ENCODE measurements around the gene HEATR5A. TPM values are rescaled to one million over a fixed set of nuclear protein-coding genes. Genes with fewer than 3 reads are reported as not detected.

The HEATR5A gene
- total and polyA plus RNA-seq, 2 donors (not counting 1 experiment from before 2014, with no cell fraction given): 4.8 to 22.1 TPM

DNA sequence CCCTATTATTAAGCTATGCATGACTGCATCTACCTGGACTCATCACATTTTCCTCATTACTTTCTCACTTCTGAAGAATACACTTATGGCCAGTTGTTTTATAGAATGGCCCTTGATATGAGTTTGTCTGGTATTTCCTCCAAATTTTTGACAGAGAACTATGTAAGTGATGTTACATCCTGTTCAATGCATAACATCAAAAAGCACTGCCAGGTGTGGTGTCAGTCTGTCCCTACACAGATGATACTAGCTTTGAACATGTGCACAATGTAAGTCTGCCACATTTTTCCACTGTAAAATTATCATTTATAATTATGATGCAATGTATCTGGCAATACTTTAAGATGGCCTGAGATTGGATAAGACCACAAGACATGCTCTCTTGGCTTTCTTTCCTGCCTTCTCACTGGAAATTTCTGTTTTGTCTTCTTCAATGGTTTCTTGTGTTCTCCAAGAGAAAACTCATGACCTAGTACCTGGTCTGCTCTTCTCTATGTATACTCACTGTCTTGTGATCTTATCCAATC, 28.3 kb downstream of the HEATR5A start:
- no peaks in the 10 kb centered on the region for H4K20me1 ChIP-seq (ENCODE audit: control insufficient read depth, insufficient read depth, low read length, poor library complexity, severe bottlenecking)
- no peak overlapping the region for H3K9ac ChIP-seq (ENCODE audit: low read length)
- no peaks in the 10 kb centered on the region for H3K27me3 Mint-ChIP-seq
- H2AFZ ChIP-seq (ENCODE audit: insufficient read depth, low read depth, low read length, poor library complexity, severe bottlenecking): no peak overlapping the region
- no peak overlapping the region for H3K4me3 ChIP-seq (ENCODE audit: control extremely low read depth in 1 of 5, extremely low read depth in 1 of 5, insufficient read depth in 1 of 5, low read depth in 2 of 5, low read length in 4 of 5)
- H3K9me3 ChIP-seq (ENCODE audit: control extremely low read depth in 1 of 3, control insufficient read depth in 2 of 3, insufficient read depth in 1 of 3, low read length in 2 of 3): no peaks in the 10 kb centered on the region
- no peak overlapping the region for H3K4me2 ChIP-seq (replicated peaks; ENCODE audit: low read depth, low read length, poor library complexity, severe bottlenecking)
- no peaks in the 10 kb centered on the region for H3K4me1 Mint-ChIP-seq
- DNase-seq (no peak), ATAC-seq (ENCODE audit: low read depth) (no peak)
- H3K4me1 ChIP-seq (ENCODE audit: control insufficient read depth in 2 of 2, insufficient read depth in 2 of 2, low read length in 2 of 2): no peaks in the 10 kb centered on the region
- ChIA-PET POLR2A (no interaction called here), CTCF (interaction anchor here (1.0 kb wide), 1 partner anchor 10 kb away, joined by 3 read pairs; no protein-coding TSS in a partner anchor)
- H3K4me3 Mint-ChIP-seq: no peak overlapping the region
- peaks cover 5 to 12% of the 10 kb centered on the region in 2 experiments for H3K36me3 ChIP-seq (replicated peaks in 1 of 2; ENCODE audit: control extremely low read depth in 1 of 2, control insufficient read depth in 1 of 2, extremely low read depth in 1 of 2, insufficient read depth in 2 of 2, low read length in 1 of 2)
- TF ChIP-seq, protein P1, sequence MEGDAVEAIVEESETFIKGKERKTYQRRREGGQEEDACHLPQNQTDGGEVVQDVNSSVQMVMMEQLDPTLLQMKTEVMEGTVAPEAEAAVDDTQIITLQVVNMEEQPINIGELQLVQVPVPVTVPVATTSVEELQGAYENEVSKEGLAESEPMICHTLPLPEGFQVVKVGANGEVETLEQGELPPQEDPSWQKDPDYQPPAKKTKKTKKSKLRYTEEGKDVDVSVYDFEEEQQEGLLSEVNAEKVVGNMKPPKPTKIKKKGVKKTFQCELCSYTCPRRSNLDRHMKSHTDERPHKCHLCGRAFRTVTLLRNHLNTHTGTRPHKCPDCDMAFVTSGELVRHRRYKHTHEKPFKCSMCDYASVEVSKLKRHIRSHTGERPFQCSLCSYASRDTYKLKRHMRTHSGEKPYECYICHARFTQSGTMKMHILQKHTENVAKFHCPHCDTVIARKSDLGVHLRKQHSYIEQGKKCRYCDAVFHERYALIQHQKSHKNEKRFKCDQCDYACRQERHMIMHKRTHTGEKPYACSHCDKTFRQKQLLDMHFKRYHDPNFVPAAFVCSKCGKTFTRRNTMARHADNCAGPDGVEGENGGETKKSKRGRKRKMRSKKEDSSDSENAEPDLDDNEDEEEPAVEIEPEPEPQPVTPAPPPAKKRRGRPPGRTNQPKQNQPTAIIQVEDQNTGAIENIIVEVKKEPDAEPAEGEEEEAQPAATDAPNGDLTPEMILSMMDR (IDR thresholded peaks at IDR 0.05): no peak
- TF ChIP-seq EZH2 (IDR thresholded peaks at IDR 0.05; ENCODE audit: borderline replicate concordance, insufficient read depth, low read depth, low read length, poor library complexity, severe bottlenecking): no peak
- H3K9me3 Mint-ChIP-seq (ENCODE audit: insufficient read depth): no peaks in the 10 kb centered on the region
- intact Hi-C loops (cut with micrococcal nuclease): no loop called here
- no peak overlapping the region for H3K27ac ChIP-seq (ENCODE audit: low read length in 2 of 2)
- no peak overlapping the region for H3K27ac Mint-ChIP-seq
- H3K27me3 ChIP-seq (replicated peaks in 1 of 4; ENCODE audit: control extremely low read depth in 1 of 4, control insufficient read depth in 3 of 4, insufficient read depth in 4 of 4, low read length in 3 of 4): no peaks in the 10 kb centered on the region
- no peaks in the 10 kb centered on the region for H3K79me2 ChIP-seq (ENCODE audit: control insufficient read depth, insufficient read depth, low read length)

DNA sequence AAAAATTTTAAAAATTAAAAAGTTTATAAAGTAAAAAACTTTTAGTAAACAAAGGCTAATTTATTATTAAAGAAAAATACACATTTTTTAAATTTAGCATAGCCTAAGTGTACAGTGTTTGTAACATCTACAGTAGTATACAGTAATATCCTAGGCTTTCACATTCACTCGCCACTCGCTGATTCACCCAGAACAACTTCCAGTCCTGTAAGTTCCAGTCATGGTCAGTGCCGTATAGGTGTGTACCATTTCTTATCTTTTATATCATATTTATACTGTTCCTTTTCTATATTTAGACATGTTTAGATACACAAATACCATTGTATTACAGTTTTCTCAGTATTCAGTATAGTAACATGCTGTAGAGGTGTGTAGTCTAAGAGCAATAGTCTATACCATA, 28.9 kb downstream of the HEATR5A start:
- intact Hi-C loops (cut with micrococcal nuclease): no loop called here
- no peak overlapping the region for H3K4me3 ChIP-seq (ENCODE audit: control extremely low read depth in 1 of 5, extremely low read depth in 1 of 5, insufficient read depth in 1 of 5, low read depth in 2 of 5, low read length in 4 of 5)
- H2AFZ ChIP-seq (ENCODE audit: insufficient read depth, low read depth, low read length, poor library complexity, severe bottlenecking): no peak overlapping the region
- H3K4me2 ChIP-seq (replicated peaks; ENCODE audit: low read depth, low read length, poor library complexity, severe bottlenecking): no peak overlapping the region
- no peaks in the 10 kb centered on the region for H3K9me3 Mint-ChIP-seq (ENCODE audit: insufficient read depth)
- H3K4me1 Mint-ChIP-seq: no peaks in the 10 kb centered on the region
- no peak overlapping the region for H3K4me3 Mint-ChIP-seq
- DNase-seq (no peak), ATAC-seq (ENCODE audit: low read depth) (no peak)
- no CpG with 5 or more reads among the region's 3 CpGs for WGBS (ENCODE audit: insufficient coverage)
- CTCF ChIA-PET: interaction anchor here (1.0 kb wide), 1 partner anchor 11 kb away, joined by 3 read pairs; no protein-coding TSS in a partner anchor
- no peaks in the 10 kb centered on the region for H3K27me3 Mint-ChIP-seq
- no peak overlapping the region for H3K27ac ChIP-seq (ENCODE audit: low read length in 2 of 2)
- TF ChIP-seq, protein P1 (IDR thresholded peaks at IDR 0.05): no peak
- no peak for TF ChIP-seq EZH2 (IDR thresholded peaks at IDR 0.05; ENCODE audit: borderline replicate concordance, insufficient read depth, low read depth, low read length, poor library complexity, severe bottlenecking)
- H3K9me3 ChIP-seq (ENCODE audit: control extremely low read depth in 1 of 3, control insufficient read depth in 2 of 3, insufficient read depth in 1 of 3, low read length in 2 of 3): no peaks in the 10 kb centered on the region
- H3K27me3 ChIP-seq (replicated peaks in 1 of 4; ENCODE audit: control extremely low read depth in 1 of 4, control insufficient read depth in 3 of 4, insufficient read depth in 4 of 4, low read length in 3 of 4): no peaks in the 10 kb centered on the region
- no peak overlapping the region for H3K27ac Mint-ChIP-seq
- no peaks in the 10 kb centered on the region for H3K4me1 ChIP-seq (ENCODE audit: control insufficient read depth in 2 of 2, insufficient read depth in 2 of 2, low read length in 2 of 2)
- H4K20me1 ChIP-seq (ENCODE audit: control insufficient read depth, insufficient read depth, low read length, poor library complexity, severe bottlenecking): no peaks in the 10 kb centered on the region
- H3K36me3 ChIP-seq (replicated peaks in 1 of 2; ENCODE audit: control extremely low read depth in 1 of 2, control insufficient read depth in 1 of 2, extremely low read depth in 1 of 2, insufficient read depth in 2 of 2, low read length in 1 of 2): peaks cover 5 to 12% of the 10 kb centered on the region in 2 experiments
- POLR2A ChIA-PET: no interaction called here
- no peaks in the 10 kb centered on the region for H3K79me2 ChIP-seq (ENCODE audit: control insufficient read depth, insufficient read depth, low read length)
- H3K9ac ChIP-seq (ENCODE audit: low read length): no peak overlapping the region
